ENCODE results near the gene RNLS.

GRCh38 chr10:88499569-88500470, 83.3 kb downstream of the RNLS start:
- TF ChIP-seq CTCF (conservative IDR thresholded peaks at IDR 0.05; ENCODE audit: low read length) = no peak
- TF ChIP-seq EZH2phosphoT487 (IDR thresholded peaks at IDR 0.05; ENCODE audit: borderline replicate concordance, low read depth, low read length) = no peak

Measured in OCI-LY7 (cell line).